Uterus (tissue), 4 donors: ENCODE data around the gene ELP4. TPM values are rescaled to one million over a fixed set of nuclear protein-coding genes. Genes with fewer than 3 reads are reported as not detected.

Experiments used
- DNase-seq, 2 donors: peaks; one replicate each; pipeline ENCODE4 v3.0.0-alpha.2; 2019 to 2020
- H3K27ac ChIP-seq, 2 donors: fragments of 200-600 bp; sonication (generic); 1 replicate in 1 of 2; 2 replicates in 1 of 2; pipeline ENCODE4 v1.5.1; 2016 to 2018
- H3K27me3 ChIP-seq, 2 donors: fragments of 200-600 bp; sonication (generic); one replicate each; pipeline ENCODE4 v1.5.1; 2018 to 2019; ENCODE audit warnings: control low read depth in 1 of 2
- H3K36me3 ChIP-seq, 2 donors: fragments of 200-600 bp; sonication (generic); one replicate each; pipeline ENCODE4 v1.5.1; 2019; ENCODE audit warnings: control low read depth in 1 of 2
- H3K4me1 ChIP-seq, 2 donors: fragments of 200-600 bp; sonication (generic); one replicate each; pipeline ENCODE4 v1.5.1; 2018 to 2019; ENCODE audit warnings: control low read depth in 1 of 2
- H3K4me3 ChIP-seq, 2 donors: fragments of 200-600 bp; sonication (generic); 1 replicate in 1 of 2; 2 replicates in 1 of 2; pipeline ENCODE4 v1.5.1; 2018 to 2019; ENCODE audit warnings: mild to moderate bottlenecking in 1 of 2
- H3K9me3 ChIP-seq, 2 donors: fragments of 200-600 bp; sonication (generic); one replicate each; pipeline ENCODE4 v1.5.1; 2019; ENCODE audit warnings: control low read depth in 1 of 2
- POLR2A ChIP-seq, 2 donors: fragments of 450-650 bp; IDR thresholded peaks; one replicate each; pipeline ENCODE4 v1.6.1; 2016; ENCODE audit warnings: antibody characterized with exemption in 2 of 2, mild to moderate bottlenecking in 1 of 2, moderate library complexity in 1 of 2
- intact Hi-C: fragments of 100-400 bp; cut with DNase I; formaldehyde crosslinking; loops from one replicate; pipeline ENCODE4 v1.15.1; 2023; ENCODE audit warnings: low total_unique reads
- total RNA-seq, 4 donors: library from RNA; depleted of rRNA in 3 of 4; stranded (reverse); fragments of >200 nt in 3 of 4; gene quantifications; one replicate each; pipeline versions ENCODE4 v1.1.0 to v1.2.4, GENCODE V29; 2014 to 2023
- TF ChIP-seq, protein P1 (sequence below), 4 experiments: fragments of 200-600 bp in 2 of 4; fragments of 450-650 bp in 2 of 4; sonication (generic) in 2 of 4; IDR thresholded peaks; one replicate each; pipeline ENCODE4 v1.5.1; 2016 to 2019; ENCODE audit warnings: antibody characterized with exemption in 4 of 4, mild to moderate bottlenecking in 2 of 4, moderate library complexity in 1 of 4
- donor health status: DM: yes; HTN: yes; CAD: no.

Gene ELP4
- total RNA-seq, 4 donors from 2014 or later = 18.4 to 51.2 (median 21.2) TPM

DNA sequence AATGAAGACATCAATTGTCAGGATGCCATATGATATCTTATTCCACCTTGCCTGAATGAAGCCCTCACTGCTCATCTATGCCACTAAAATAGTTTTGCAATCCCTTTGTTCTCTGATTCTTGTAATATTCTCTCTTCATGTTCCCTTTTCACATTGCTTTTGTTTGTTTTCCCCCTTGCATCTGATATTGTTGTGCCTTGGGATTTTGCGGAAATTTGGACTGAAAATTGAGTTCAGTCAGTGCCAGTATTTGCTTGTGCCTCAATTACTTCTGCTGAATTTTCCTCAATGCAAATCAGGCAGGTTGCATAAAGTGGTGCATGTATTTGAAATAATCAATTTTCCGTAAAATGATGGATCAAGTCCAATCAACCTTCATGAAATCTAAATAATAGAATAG is 203.3 kb downstream of the ELP4 start:
- TF ChIP-seq POLR2A (IDR thresholded peaks at IDR 0.05) = no peak
- TF ChIP-seq, protein P1, sequence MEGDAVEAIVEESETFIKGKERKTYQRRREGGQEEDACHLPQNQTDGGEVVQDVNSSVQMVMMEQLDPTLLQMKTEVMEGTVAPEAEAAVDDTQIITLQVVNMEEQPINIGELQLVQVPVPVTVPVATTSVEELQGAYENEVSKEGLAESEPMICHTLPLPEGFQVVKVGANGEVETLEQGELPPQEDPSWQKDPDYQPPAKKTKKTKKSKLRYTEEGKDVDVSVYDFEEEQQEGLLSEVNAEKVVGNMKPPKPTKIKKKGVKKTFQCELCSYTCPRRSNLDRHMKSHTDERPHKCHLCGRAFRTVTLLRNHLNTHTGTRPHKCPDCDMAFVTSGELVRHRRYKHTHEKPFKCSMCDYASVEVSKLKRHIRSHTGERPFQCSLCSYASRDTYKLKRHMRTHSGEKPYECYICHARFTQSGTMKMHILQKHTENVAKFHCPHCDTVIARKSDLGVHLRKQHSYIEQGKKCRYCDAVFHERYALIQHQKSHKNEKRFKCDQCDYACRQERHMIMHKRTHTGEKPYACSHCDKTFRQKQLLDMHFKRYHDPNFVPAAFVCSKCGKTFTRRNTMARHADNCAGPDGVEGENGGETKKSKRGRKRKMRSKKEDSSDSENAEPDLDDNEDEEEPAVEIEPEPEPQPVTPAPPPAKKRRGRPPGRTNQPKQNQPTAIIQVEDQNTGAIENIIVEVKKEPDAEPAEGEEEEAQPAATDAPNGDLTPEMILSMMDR (IDR thresholded peaks at IDR 0.05) = no peak
- H3K4me3 ChIP-seq = no peak overlapping the region
- no peak overlapping the region for H3K27ac ChIP-seq
- H3K27me3 ChIP-seq = no peaks in the 10 kb centered on the region
- no peaks in the 10 kb centered on the region for H3K4me1 ChIP-seq
- intact Hi-C loops = no loop called here
- no peak for DNase-seq
- H3K36me3 ChIP-seq = no peaks in the 10 kb centered on the region
- no peaks in the 10 kb centered on the region for H3K9me3 ChIP-seq

DNA sequence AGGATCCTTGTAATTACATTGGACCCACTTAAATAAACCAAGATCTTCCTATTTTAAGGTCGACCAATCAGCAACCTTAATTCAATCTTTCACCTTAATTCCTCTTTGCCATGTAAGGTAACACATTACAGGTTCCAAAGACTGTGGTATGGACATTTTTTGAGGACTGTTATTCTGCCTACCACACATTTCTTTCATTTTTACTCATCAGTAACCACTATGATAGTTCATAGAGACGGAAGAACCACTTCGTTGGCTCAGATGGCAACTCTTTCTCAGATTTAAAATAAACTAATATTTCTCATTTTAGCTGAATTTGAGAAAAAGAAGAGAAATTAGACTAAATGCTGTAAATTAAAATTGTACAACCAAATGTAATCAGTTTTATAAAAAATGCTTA is 205.3 kb downstream of the ELP4 start:
- H3K4me1 ChIP-seq = no peaks in the 10 kb centered on the region
- H3K4me3 ChIP-seq = no peak overlapping the region
- no peak overlapping the region for H3K27ac ChIP-seq
- no peak for DNase-seq
- no peaks in the 10 kb centered on the region for H3K36me3 ChIP-seq
- H3K27me3 ChIP-seq = no peaks in the 10 kb centered on the region
- intact Hi-C loops = no loop called here
- TF ChIP-seq, protein P1 (IDR thresholded peaks at IDR 0.05) = no peak
- no peak for TF ChIP-seq POLR2A (IDR thresholded peaks at IDR 0.05)
- H3K9me3 ChIP-seq = no peaks in the 10 kb centered on the region

DNA sequence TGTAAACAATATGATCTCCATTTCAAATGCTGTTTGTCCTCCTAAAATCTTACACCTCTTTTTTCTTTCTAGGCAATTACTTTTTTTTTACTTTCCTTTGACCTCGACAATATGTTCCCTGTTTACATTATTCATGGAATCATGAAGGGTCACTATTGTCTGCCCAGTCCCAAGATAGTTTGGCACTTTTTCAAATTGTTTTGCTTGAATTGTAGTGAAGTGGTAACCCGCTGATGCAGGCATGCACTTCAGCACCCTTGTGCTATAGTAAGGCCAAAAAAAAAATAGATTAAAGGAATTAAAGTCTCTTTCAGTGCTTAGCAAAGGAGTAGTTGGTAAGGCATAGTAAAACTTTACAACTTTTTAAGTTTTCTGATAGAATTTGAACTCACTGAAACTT is 210.7 kb downstream of the ELP4 start:
- no peaks in the 10 kb centered on the region for H3K27me3 ChIP-seq
- H3K27ac ChIP-seq = no peak overlapping the region
- TF ChIP-seq, protein P1 (IDR thresholded peaks at IDR 0.05) = no peak
- H3K9me3 ChIP-seq = no peaks in the 10 kb centered on the region
- no peaks in the 10 kb centered on the region for H3K36me3 ChIP-seq
- intact Hi-C loops = no loop called here
- no peaks in the 10 kb centered on the region for H3K4me1 ChIP-seq
- no peak overlapping the region for H3K4me3 ChIP-seq
- DNase-seq = no peak

DNA sequence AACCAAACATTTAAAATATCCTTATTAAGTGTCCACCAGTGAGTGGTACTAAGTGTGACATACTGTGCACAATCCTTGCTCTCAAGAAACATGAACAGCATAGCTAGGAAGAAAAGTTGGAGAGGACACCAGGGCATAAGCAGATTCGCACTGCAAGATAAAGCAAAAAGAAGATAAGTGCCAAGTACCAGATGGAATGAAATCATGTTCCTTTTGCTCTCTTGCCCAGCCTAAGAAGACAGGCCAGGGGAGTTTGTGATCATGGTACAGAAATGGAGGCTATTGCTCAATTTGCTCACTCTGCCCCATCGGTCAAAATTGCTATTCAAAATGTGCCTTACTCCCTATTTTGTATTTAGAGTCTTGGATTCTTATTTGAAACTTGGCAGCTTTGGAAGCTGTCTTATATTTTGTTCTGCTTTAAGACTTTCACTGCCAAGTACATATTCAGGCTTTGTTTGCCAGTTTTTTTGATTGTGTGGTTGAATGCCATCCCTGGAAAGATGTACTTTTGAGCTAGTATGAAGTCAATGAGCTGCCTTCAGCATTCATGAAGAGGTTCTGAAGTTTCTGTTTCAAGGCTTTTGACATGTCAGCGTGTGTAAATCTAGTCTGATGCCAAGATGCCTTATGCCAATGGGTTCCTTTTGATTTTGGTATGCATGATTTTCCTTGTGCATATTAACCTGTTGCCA is 211.3 kb downstream of the ELP4 start:
- no peaks in the 10 kb centered on the region for H3K4me1 ChIP-seq
- no peak overlapping the region for H3K27ac ChIP-seq
- no peaks in the 10 kb centered on the region for H3K27me3 ChIP-seq
- H3K4me3 ChIP-seq = no peak overlapping the region
- intact Hi-C loops = no loop called here
- H3K36me3 ChIP-seq = no peaks in the 10 kb centered on the region
- no peaks in the 10 kb centered on the region for H3K9me3 ChIP-seq
- TF ChIP-seq POLR2A (IDR thresholded peaks at IDR 0.05) = no peak
- TF ChIP-seq, protein P1 (IDR thresholded peaks at IDR 0.05) = no peak
- no peak for DNase-seq

DNA sequence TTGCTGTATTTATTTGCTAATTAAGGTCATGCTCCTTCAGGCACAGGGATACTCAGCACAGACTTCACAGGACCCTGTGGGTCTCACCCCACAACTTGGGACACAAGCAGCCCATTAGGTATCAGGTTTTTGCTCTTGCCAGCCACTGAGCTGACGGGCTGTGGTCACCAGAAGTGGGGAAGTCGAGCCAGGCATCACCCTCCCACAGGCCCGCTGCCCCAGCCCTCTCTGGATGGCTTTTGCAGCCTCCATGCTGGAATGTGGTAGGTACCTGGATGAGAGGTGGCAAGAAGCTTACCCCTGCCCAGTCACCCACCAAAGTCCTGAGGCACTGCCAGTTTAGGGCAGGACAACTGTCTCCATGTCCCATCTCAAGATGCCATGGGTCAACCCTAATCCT is 213.2 kb downstream of the ELP4 start:
- Histone ChIP-seq H3K9me3 (no peaks in the 10 kb centered on the region), H3K36me3 (no peaks in the 10 kb centered on the region), H3K4me3 (no peak overlapping the region), H3K27me3 (no peaks in the 10 kb centered on the region), H3K27ac (no peak overlapping the region), H3K4me1 (no peaks in the 10 kb centered on the region)
- DNase-seq = no peak
- intact Hi-C loops = no loop called here
- TF ChIP-seq, protein P1 (IDR thresholded peaks at IDR 0.05) = no peak
- no peak for TF ChIP-seq POLR2A (IDR thresholded peaks at IDR 0.05)
